Stimulated activated naive CD8-positive, alpha-beta T cell treated with anti-CD3 and anti-CD28 coated beads, Interleukin-15, Interleukin-2, amounts not matched to agents 100 ng/mL and 50 ng/mL, for 24 hours (primary cell): Measurements from ENCODE around the gene MED13.
"Not testable (repeated sequence)": the region's sequence is repeated elsewhere in the genome, so short reads cannot be mapped to it uniquely, and the experiment has no call there.

Experiments
- H3K27ac Mint-ChIP-seq: one replicate; pipeline ENCODE4 v1.8.0; 2021; ENCODE audit warnings: mild to moderate bottlenecking, mixed read lengths
- H3K27me3 Mint-ChIP-seq: one replicate; pipeline ENCODE4 v1.8.0; 2021; ENCODE audit warnings: mixed read lengths
- H3K36me3 Mint-ChIP-seq: one replicate; pipeline ENCODE4 v1.8.0; 2021; ENCODE audit warnings: low read depth, mixed read lengths
- H3K4me1 Mint-ChIP-seq: one replicate; pipeline ENCODE4 v1.8.0; 2021; ENCODE audit warnings: low read depth, mixed read lengths
- H3K4me3 Mint-ChIP-seq: one replicate; pipeline ENCODE4 v1.8.0; 2021; ENCODE audit warnings: mild to moderate bottlenecking, mixed read lengths
- H3K9me3 Mint-ChIP-seq: one replicate; pipeline ENCODE4 v1.8.0; 2021; ENCODE audit warnings: mixed read lengths

Gene MED13

GRCh38 chr17:62003141-62003540 lies 61.9 kb downstream of the MED13 start:
- not testable (repeated sequence) for H3K9me3 Mint-ChIP-seq, H3K27me3 Mint-ChIP-seq, H3K27ac Mint-ChIP-seq, H3K4me3 Mint-ChIP-seq
- H3K36me3 Mint-ChIP-seq = peaks cover 42% of the 10 kb centered on the region
- peaks cover 34% of the 10 kb centered on the region for H3K4me1 Mint-ChIP-seq

- Mint-ChIP-seq H3K27me3 (no peaks in the 10 kb centered on the region), H3K36me3 (peaks cover 31% of the 10 kb centered on the region), H3K27ac (no peak overlapping the region), H3K4me3 (no peak overlapping the region), H3K4me1 (peaks cover 37% of the 10 kb centered on the region), H3K9me3 (peaks cover 3% of the 10 kb centered on the region)
Observed at GRCh38 chr17:62001105-62001504, 64.0 kb downstream of the MED13 start.

GRCh38 chr17:62000186-62000585 lies 64.9 kb downstream of the MED13 start:
- peaks cover 33% of the 10 kb centered on the region for H3K4me1 Mint-ChIP-seq
- peaks cover 30% of the 10 kb centered on the region for H3K36me3 Mint-ChIP-seq
- H3K27ac Mint-ChIP-seq = no peak overlapping the region
- H3K9me3 Mint-ChIP-seq = peaks cover 3% of the 10 kb centered on the region
- no peak overlapping the region for H3K4me3 Mint-ChIP-seq
- no peaks in the 10 kb centered on the region for H3K27me3 Mint-ChIP-seq

- H3K4me1 Mint-ChIP-seq = peaks cover 24% of the 10 kb centered on the region
- H3K9me3 Mint-ChIP-seq, H3K27ac Mint-ChIP-seq, H3K27me3 Mint-ChIP-seq, H3K4me3 Mint-ChIP-seq: not testable (repeated sequence)
- H3K36me3 Mint-ChIP-seq = peaks cover 23% of the 10 kb centered on the region
Observed at GRCh38 chr17:61998534-61998933, 66.5 kb downstream of the MED13 start.

GRCh38 chr17:61997664-61998063 lies 67.4 kb downstream of the MED13 start:
- peaks cover 22% of the 10 kb centered on the region for H3K36me3 Mint-ChIP-seq
- H3K27me3 Mint-ChIP-seq = no peaks in the 10 kb centered on the region
- H3K4me3 Mint-ChIP-seq = no peak overlapping the region
- H3K4me1 Mint-ChIP-seq = peaks cover 24% of the 10 kb centered on the region
- no peak overlapping the region for H3K27ac Mint-ChIP-seq
- no peaks in the 10 kb centered on the region for H3K9me3 Mint-ChIP-seq

GRCh38 chr17:61996916-61997605 lies 68.0 kb downstream of the MED13 start:
- Mint-ChIP-seq H3K9me3 (no peaks in the 10 kb centered on the region), H3K36me3 (peaks cover 27% of the 10 kb centered on the region), H3K4me1 (peaks cover 24% of the 10 kb centered on the region), H3K27me3 (no peaks in the 10 kb centered on the region), H3K27ac (no peak overlapping the region), H3K4me3 (no peak overlapping the region)

- Mint-ChIP-seq H3K27ac (no peak overlapping the region), H3K4me1 (no peaks in the 10 kb centered on the region), H3K9me3 (no peaks in the 10 kb centered on the region), H3K27me3 (no peaks in the 10 kb centered on the region), H3K4me3 (no peak overlapping the region), H3K36me3 (peaks cover 43% of the 10 kb centered on the region)
Observed at GRCh38 chr17:61989509-61989908, 75.6 kb downstream of the MED13 start.

GRCh38 chr17:61986898-61987297 lies 78.2 kb downstream of the MED13 start:
- no peaks in the 10 kb centered on the region for H3K27me3 Mint-ChIP-seq
- peaks cover 52% of the 10 kb centered on the region for H3K36me3 Mint-ChIP-seq
- no peaks in the 10 kb centered on the region for H3K4me1 Mint-ChIP-seq
- no peak overlapping the region for H3K4me3 Mint-ChIP-seq
- no peak overlapping the region for H3K27ac Mint-ChIP-seq
- no peaks in the 10 kb centered on the region for H3K9me3 Mint-ChIP-seq

GRCh38 chr17:61984821-61985220 lies 80.3 kb downstream of the MED13 start:
- Mint-ChIP-seq H3K27me3 (no peaks in the 10 kb centered on the region), H3K4me3 (no peak overlapping the region), H3K4me1 (no peaks in the 10 kb centered on the region), H3K36me3 (peaks cover 60% of the 10 kb centered on the region), H3K9me3 (no peaks in the 10 kb centered on the region), H3K27ac (no peak overlapping the region)

- Mint-ChIP-seq H3K4me1 (no peaks in the 10 kb centered on the region), H3K4me3 (no peak overlapping the region), H3K36me3 (peaks cover 66% of the 10 kb centered on the region), H3K27me3 (no peaks in the 10 kb centered on the region), H3K27ac (no peak overlapping the region), H3K9me3 (no peaks in the 10 kb centered on the region)
Observed at GRCh38 chr17:61981323-61981722, 83.8 kb downstream of the MED13 start.

- Mint-ChIP-seq H3K36me3 (peaks cover 70% of the 10 kb centered on the region), H3K4me3 (no peak overlapping the region), H3K27me3 (no peaks in the 10 kb centered on the region), H3K27ac (no peak overlapping the region), H3K9me3 (no peaks in the 10 kb centered on the region), H3K4me1 (peaks cover under 1% of the 10 kb centered on the region)
Observed at GRCh38 chr17:61980535-61980934, 84.5 kb downstream of the MED13 start.

- Mint-ChIP-seq H3K4me3 (no peak overlapping the region), H3K36me3 (peaks cover 56% of the 10 kb centered on the region), H3K9me3 (no peaks in the 10 kb centered on the region), H3K27ac (no peak overlapping the region), H3K4me1 (peaks cover 13% of the 10 kb centered on the region), H3K27me3 (no peaks in the 10 kb centered on the region)
Observed at GRCh38 chr17:61974115-61974514, 91.0 kb downstream of the MED13 start.

- Mint-ChIP-seq H3K4me3 (no peak overlapping the region), H3K9me3 (no peaks in the 10 kb centered on the region), H3K36me3 (peaks cover 50% of the 10 kb centered on the region), H3K27ac (no peak overlapping the region), H3K4me1 (peaks cover 13% of the 10 kb centered on the region), H3K27me3 (no peaks in the 10 kb centered on the region)
Observed at GRCh38 chr17:61972311-61972710, 92.8 kb downstream of the MED13 start.

GRCh38 chr17:61970030-61970429 lies 95.0 kb downstream of the MED13 start:
- peaks cover 47% of the 10 kb centered on the region for H3K36me3 Mint-ChIP-seq

GRCh38 chr17:61968757-61969156 lies 96.3 kb downstream of the MED13 start:
- Mint-ChIP-seq H3K27ac (no peak overlapping the region), H3K27me3 (no peaks in the 10 kb centered on the region), H3K4me1 (no peaks in the 10 kb centered on the region), H3K9me3 (no peaks in the 10 kb centered on the region), H3K36me3 (peaks cover 47% of the 10 kb centered on the region), H3K4me3 (no peak overlapping the region)

More at GRCh38 chr17:61970030-61970429, 95.0 kb downstream of the MED13 start:
- Mint-ChIP-seq H3K9me3 (no peaks in the 10 kb centered on the region), H3K4me3 (no peak overlapping the region), H3K4me1 (peaks cover 7% of the 10 kb centered on the region), H3K27ac (no peak overlapping the region), H3K27me3 (no peaks in the 10 kb centered on the region)

- no peaks in the 10 kb centered on the region for H3K27me3 Mint-ChIP-seq
- no peaks in the 10 kb centered on the region for H3K4me1 Mint-ChIP-seq
- H3K9me3 Mint-ChIP-seq = no peaks in the 10 kb centered on the region
- no peak overlapping the region for H3K27ac Mint-ChIP-seq
- peaks cover 51% of the 10 kb centered on the region for H3K36me3 Mint-ChIP-seq
- no peak overlapping the region for H3K4me3 Mint-ChIP-seq
Observed at GRCh38 chr17:61967729-61968128, 97.3 kb downstream of the MED13 start.
